ENCODE data around the gene PAN2.

DNA sequence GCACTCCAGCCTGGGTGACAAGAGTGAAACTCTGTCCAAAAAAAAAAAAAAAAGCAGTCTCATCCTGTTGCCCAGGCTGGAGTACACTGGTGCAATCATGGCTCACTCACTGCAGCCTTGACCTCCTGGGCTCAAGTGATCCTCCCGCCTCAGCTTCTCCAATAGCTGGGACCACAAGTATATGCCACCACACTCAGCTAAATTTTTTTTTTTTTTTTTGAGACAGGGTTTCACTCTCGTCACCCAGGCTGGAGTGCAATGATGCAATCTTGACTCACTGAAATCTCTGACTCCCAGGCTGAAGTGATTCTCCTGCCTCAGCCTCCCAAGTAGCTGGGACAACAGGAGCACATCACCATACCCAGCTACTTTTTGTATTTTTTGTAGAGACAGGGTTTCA is 12.8 kb downstream of the PAN2 start:
- TF ChIP-seq POLR2A (IDR thresholded peaks at IDR 0.05; ENCODE audit: low read depth, low read length) (no peak), MYC (IDR thresholded peaks at IDR 0.05; ENCODE audit: low read depth, low read length) (no peak), MAX (IDR thresholded peaks at IDR 0.05; ENCODE audit: insufficient read depth, insufficient read length) (no peak), CTCF (IDR thresholded peaks at IDR 0.05; ENCODE audit: extremely low read depth in 1 of 2, insufficient read depth in 1 of 2, low read depth in 1 of 2, low read length in 2 of 2) (no peak), EZH2 (IDR thresholded peaks at IDR 0.05; ENCODE audit: borderline replicate concordance, low read depth, low read length, severe bottlenecking) (no peak), GATA2 (IDR thresholded peaks at IDR 0.05; ENCODE audit: insufficient read depth, insufficient read length, low read depth, low read length) (no peak), FOS (IDR thresholded peaks at IDR 0.05; ENCODE audit: borderline replicate concordance, insufficient read depth, low read length) (no peak), POLR2AphosphoS5 (IDR thresholded peaks at IDR 0.05; ENCODE audit: insufficient read depth, low read depth, low read length) (no peak)
